Measurements from ENCODE around the gene PDAP1. TPM values are rescaled to one million over a fixed set of nuclear protein-coding genes. Genes with fewer than 3 reads are reported as not detected.

The PDAP1 gene
- total RNA-seq, 1 experiment from 2014 or later, result 150 TPM

DNA sequence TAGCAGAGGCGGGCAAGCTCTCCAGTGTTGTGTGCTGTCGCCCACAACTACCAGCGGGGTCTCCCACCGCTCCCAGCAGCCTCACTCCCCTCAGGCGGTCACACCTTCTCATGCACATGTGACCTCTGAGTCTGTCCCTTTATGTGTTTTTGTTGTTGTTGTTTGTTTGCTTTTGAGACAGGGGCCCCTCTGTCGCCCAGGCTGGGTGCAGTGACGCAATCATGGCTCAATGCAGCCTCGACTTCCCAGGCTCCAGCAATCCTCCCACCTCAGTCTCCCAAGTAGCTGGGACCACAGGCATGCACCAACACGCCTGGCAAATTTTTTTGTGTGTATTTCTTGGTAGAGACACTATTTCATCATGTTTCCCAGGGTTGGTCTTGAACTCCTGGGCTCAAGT, 31.8 kb upstream of the PDAP1 start:
- Histone ChIP-seq H4K5ac (ENCODE audit: insufficient read length, low read depth, low read length) (no peak overlapping the region), H3K27me3 (ENCODE audit: insufficient read depth, low read length) (no peaks in the 10 kb centered on the region), H2AK5ac (ENCODE audit: insufficient read length, low read length) (no peak overlapping the region), H3K79me2 (ENCODE audit: insufficient read depth, low read length) (peaks cover 11% of the 10 kb centered on the region; the same call in 1 of the 2 replicates), H4K20me1 (ENCODE audit: control insufficient read depth, insufficient read depth, insufficient read length) (no peaks in the 10 kb centered on the region), H3K27ac (ENCODE audit: insufficient read length, low read depth, low read length) (no peak overlapping the region), H2BK15ac (ENCODE audit: low read depth, low read length) (no peak overlapping the region), H3K23me2 (ENCODE audit: insufficient read length, low read depth, low read length, poor library complexity, severe bottlenecking) (peaks cover 7% of the 10 kb centered on the region), H3K9me3 (ENCODE audit: control insufficient read depth, low read depth, low read length) (no peaks in the 10 kb centered on the region), H3K56ac (ENCODE audit: insufficient read length, low read depth, low read length) (no peak overlapping the region), H3K4me2 (ENCODE audit: insufficient read depth, insufficient read length, low read length) (peak overlapping the region; percentile 97), H3T11ph (ENCODE audit: low read length) (no peak overlapping the region), H3K4ac (ENCODE audit: low read depth, low read length) (no peak overlapping the region), H3K79me1 (ENCODE audit: insufficient read depth, low read depth, low read length, poor library complexity, severe bottlenecking) (no peaks in the 10 kb centered on the region), H2BK12ac (ENCODE audit: insufficient read length, low read depth, low read length) (no peak overlapping the region), H4K8ac (replicated peaks; ENCODE audit: insufficient read length, low read depth, low read length) (no peak overlapping the region), H2AFZ (ENCODE audit: low read length) (no peak overlapping the region), H3K18ac (ENCODE audit: insufficient read length, low read depth, low read length) (no peak overlapping the region), H3K9ac (ENCODE audit: extremely low read depth, insufficient read length, low read length) (no peak overlapping the region), H2BK5ac (ENCODE audit: insufficient read length, low read length) (no peak overlapping the region), H2BK120ac (ENCODE audit: low read depth, low read length, poor library complexity, severe bottlenecking) (no peak overlapping the region), H4K91ac (ENCODE audit: insufficient read length, low read depth, low read length) (no peak overlapping the region), H3K23ac (ENCODE audit: insufficient read length, low read depth, low read length) (no peak overlapping the region), H3K4me1 (ENCODE audit: insufficient read depth, low read length) (peaks cover 3% of the 10 kb centered on the region; the same call in 1 of the 2 replicates), H2BK20ac (ENCODE audit: low read depth, low read length, poor library complexity, severe bottlenecking) (no peak overlapping the region), H3K14ac (ENCODE audit: insufficient read depth, low read length) (no peak overlapping the region)
- TF ChIP-seq, protein P1, sequence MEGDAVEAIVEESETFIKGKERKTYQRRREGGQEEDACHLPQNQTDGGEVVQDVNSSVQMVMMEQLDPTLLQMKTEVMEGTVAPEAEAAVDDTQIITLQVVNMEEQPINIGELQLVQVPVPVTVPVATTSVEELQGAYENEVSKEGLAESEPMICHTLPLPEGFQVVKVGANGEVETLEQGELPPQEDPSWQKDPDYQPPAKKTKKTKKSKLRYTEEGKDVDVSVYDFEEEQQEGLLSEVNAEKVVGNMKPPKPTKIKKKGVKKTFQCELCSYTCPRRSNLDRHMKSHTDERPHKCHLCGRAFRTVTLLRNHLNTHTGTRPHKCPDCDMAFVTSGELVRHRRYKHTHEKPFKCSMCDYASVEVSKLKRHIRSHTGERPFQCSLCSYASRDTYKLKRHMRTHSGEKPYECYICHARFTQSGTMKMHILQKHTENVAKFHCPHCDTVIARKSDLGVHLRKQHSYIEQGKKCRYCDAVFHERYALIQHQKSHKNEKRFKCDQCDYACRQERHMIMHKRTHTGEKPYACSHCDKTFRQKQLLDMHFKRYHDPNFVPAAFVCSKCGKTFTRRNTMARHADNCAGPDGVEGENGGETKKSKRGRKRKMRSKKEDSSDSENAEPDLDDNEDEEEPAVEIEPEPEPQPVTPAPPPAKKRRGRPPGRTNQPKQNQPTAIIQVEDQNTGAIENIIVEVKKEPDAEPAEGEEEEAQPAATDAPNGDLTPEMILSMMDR (conservative IDR thresholded peaks at IDR 0.05), result no peak
- Mint-ChIP-seq H3K4me3 (peak overlapping the region; percentile 98 to 99), H3K27me3 (ENCODE audit: low read depth) (no peaks in the 10 kb centered on the region), H3K36me3 (ENCODE audit: insufficient read depth in 1 of 3, low read depth in 3 of 3) (peaks cover 29 to 49% (median 46%) of the 10 kb centered on the region in 3 experiments), H3K27ac (peak overlapping the region in 1 of 3 experiments; percentile 73; a peak in 1 of 7 replicates), H3K9me3 (no peaks in the 10 kb centered on the region), H3K4me1 (peaks cover 16 to 29% of the 10 kb centered on the region in 2 experiments)
- no CpG with 5 or more reads among the region's 9 CpGs for WGBS (ENCODE audit: extremely low coverage, insufficient read length, low lambda C conversion rate)
- no peak for DNase-seq

All from H9 (cell line).